ENCODE results near the gene SH2D3A.
A peak's percentile ranks its signal among the peaks of the same experiment; 100 is the strongest.

GRCh38 chr19:6717036-6717435, 50.2 kb downstream of the SH2D3A start:
- no peak for TF ChIP-seq WT1 (tag by site-specific recombination; IDR thresholded peaks at IDR 0.05)
- TF ChIP-seq REST (tag by site-specific recombination; IDR thresholded peaks at IDR 0.05) = no peak
- peak; percentile 34; the same call in 1 of the 2 replicates for TF ChIP-seq CTCF (tag by site-specific recombination; IDR thresholded peaks at IDR 0.05)
- no peak for TF ChIP-seq ZBTB20 (tag by site-specific recombination; IDR thresholded peaks at IDR 0.05)
- no peak for TF ChIP-seq YY1 (tag by site-specific recombination; IDR thresholded peaks at IDR 0.05)
- no peak for TF ChIP-seq GLIS1 (tag by site-specific recombination; IDR thresholded peaks at IDR 0.05)
- no peak for TF ChIP-seq ZFP69B (tag by site-specific recombination; IDR thresholded peaks at IDR 0.05)
- TF ChIP-seq ZNF23 (tag by site-specific recombination; IDR thresholded peaks at IDR 0.05; ENCODE audit: borderline replicate concordance) = no peak
- no peak for TF ChIP-seq SETDB1 (IDR thresholded peaks at IDR 0.05; ENCODE audit: insufficient read length, low read length)
- no peak for TF ChIP-seq ZSCAN16 (tag by site-specific recombination; IDR thresholded peaks at IDR 0.05)
- no peak for TF ChIP-seq ZNF837 (tag by site-specific recombination; IDR thresholded peaks at IDR 0.05)
- TF ChIP-seq ZBTB10 (tag by site-specific recombination; IDR thresholded peaks at IDR 0.05) = no peak

All from HEK293 (cell line).